HepG2 (cell line): ENCODE results near the gene CLASP1. TPM values are rescaled to one million over a fixed set of nuclear protein-coding genes. Genes with fewer than 3 reads are reported as not detected.

ENCODE experiments used
- LBX2 ChIP-seq: sonication (generic); formaldehyde crosslinking; IDR thresholded peaks from 2 replicates; pipeline ENCODE4 v1.5.0; 2020; ENCODE audit warnings: missing genetic modification reagents, mild to moderate bottlenecking, borderline replicate concordance
- POLR2AphosphoS5 ChIP-seq: IDR thresholded peaks from 2 replicates; pipeline ENCODE4 v1.6.1; 2012; ENCODE audit warnings: low read depth, low read length
- RFXANK ChIP-seq: IDR thresholded peaks from 2 replicates; pipeline ENCODE4 v1.6.1; 2016
- SMC3 ChIP-seq: IDR thresholded peaks from 2 replicates; pipeline ENCODE4 v1.6.1; 2011; ENCODE audit warnings: low read length, improper control_type of control experiment
- SUZ12 ChIP-seq: fragments of 150-350 bp; IDR thresholded peaks from 2 replicates; pipeline ENCODE4 v1.6.1; 2014; ENCODE audit warnings: low read depth, low read length
- TRAFD1 ChIP-seq: sonication (generic); formaldehyde crosslinking; IDR thresholded peaks from 2 replicates; pipeline ENCODE4 v1.5.1; 2020; ENCODE audit warnings: missing genetic modification reagents, mild to moderate bottlenecking, borderline replicate concordance
- UBTF ChIP-seq: sonication (generic); formaldehyde crosslinking; IDR thresholded peaks from 2 replicates; pipeline ENCODE4 v1.4.0; 2020; ENCODE audit warnings: mild to moderate bottlenecking, missing genetic modification reagents
- ZBTB25 ChIP-seq: IDR thresholded peaks from 2 replicates; pipeline ENCODE4 v1.6.1; 2018; ENCODE audit warnings: missing genetic modification reagents
- ZC3H13 ChIP-seq: sonication (generic); formaldehyde crosslinking; IDR thresholded peaks from 2 replicates; pipeline ENCODE4 v1.8.1; 2023; ENCODE audit warnings: mild to moderate bottlenecking, missing genetic modification reagents, moderate library complexity
- ZFP41 ChIP-seq: sonication (generic); formaldehyde crosslinking; IDR thresholded peaks from 2 replicates; pipeline ENCODE4 v1.4.0; 2020; ENCODE audit warnings: mild to moderate bottlenecking, missing genetic modification reagents, borderline replicate concordance
- ZFYVE20 ChIP-seq: sonication (generic); formaldehyde crosslinking; IDR thresholded peaks from 2 replicates; pipeline ENCODE4 v1.8.0; 2023; ENCODE audit warnings: low read depth, mild to moderate bottlenecking, moderate library complexity, missing genetic modification reagents, borderline replicate concordance
- ZKSCAN5 ChIP-seq: sonication (generic); formaldehyde crosslinking; IDR thresholded peaks from 2 replicates; pipeline ENCODE4 v1.5.1; 2020; ENCODE audit warnings: mild to moderate bottlenecking, missing genetic modification reagents
- ZNF136 ChIP-seq: sonication (generic); formaldehyde crosslinking; IDR thresholded peaks from 2 replicates; pipeline ENCODE4 v1.8.1; 2022; ENCODE audit warnings: low read depth, mild to moderate bottlenecking, moderate library complexity, missing genetic modification reagents
- ZNF460 ChIP-seq: sonication (generic); formaldehyde crosslinking; IDR thresholded peaks from 2 replicates; pipeline ENCODE4 v1.5.1; 2020; ENCODE audit warnings: missing genetic modification reagents, mild to moderate bottlenecking, borderline replicate concordance
- ZNF576 ChIP-seq: sonication (generic); formaldehyde crosslinking; IDR thresholded peaks from 2 replicates; pipeline ENCODE4 v1.4.0; 2020; ENCODE audit warnings: mild to moderate bottlenecking, missing genetic modification reagents
- ZNF577 ChIP-seq: sonication (generic); formaldehyde crosslinking; IDR thresholded peaks from 2 replicates; pipeline ENCODE4 v1.4.0; 2020; ENCODE audit warnings: mild to moderate bottlenecking, low read depth, missing genetic modification reagents, borderline replicate concordance
- ZNF670 ChIP-seq: sonication (generic); formaldehyde crosslinking; IDR thresholded peaks from 2 replicates; pipeline ENCODE4 v1.8.0; 2022; ENCODE audit warnings: mild to moderate bottlenecking, missing genetic modification reagents, borderline replicate concordance
- polyA plus RNA-seq, 8 experiments: library from polyadenylated mRNA; depleted of rRNA in 3 of 8; stranded (reverse) in 7 of 8; unstranded in 1 of 8; fragments of >200 nt; fragmentation: Illumina TruSeq in 4 of 8; extraction: Trizol in 4 of 8; gene quantifications; 2 replicates each; pipeline versions ENCODE4 v1.2.1 to v1.2.3, GENCODE V29; 2011 to 2016; ENCODE audit warnings: low read depth in 4 of 8, missing spikeins in 1 of 8, mixed read lengths in 1 of 8; ENCODE audit not compliant: insufficient read depth in 1 of 8
- total RNA-seq, 5 experiments: library from RNA; depleted of rRNA; stranded (reverse); fragments of >200 nt; fragmentation: Illumina TruSeq; extraction: Trizol; gene quantifications; 2 replicates each; pipeline ENCODE4 v1.2.3, GENCODE V29; 2016; ENCODE audit warnings: low read depth in 1 of 5

CLASP1 gene
- total and polyA plus RNA-seq, 2 of the 13 experiments (the other 11 are each of a cell fraction or from before 2014, with no cell fraction given) = 11.7 to 47.9 TPM

- TF ChIP-seq UBTF (CRISPR knock-in tag) (no peak), ZNF136 (CRISPR knock-in tag) (no peak), ZNF460 (CRISPR knock-in tag) (no peak), ZKSCAN5 (CRISPR knock-in tag) (no peak), ZNF576 (no peak), ZNF577 (CRISPR knock-in tag) (no peak), SUZ12 (no peak), ZFP41 (CRISPR knock-in tag) (no peak), ZNF670 (CRISPR knock-in tag) (no peak), LBX2 (no peak), SMC3 (peak; percentile 36; the same call in 1 of the 2 replicates), RFXANK (CRISPR knock-in tag) (no peak), ZBTB25 (CRISPR knock-in tag) (no peak), TRAFD1 (CRISPR knock-in tag) (no peak), POLR2AphosphoS5 (no peak), ZFYVE20 (CRISPR knock-in tag) (no peak), ZC3H13 (CRISPR knock-in tag) (no peak)
Measured at GRCh38 chr2:121297217-121297830, 351.9 kb downstream of the CLASP1 start (continued).
